ENCODE measurements around the gene NTPCR. TPM values are rescaled to one million over a fixed set of nuclear protein-coding genes. Genes with fewer than 3 reads are reported as not detected.

The NTPCR gene
- total RNA-seq, 1 donor from 2014 or later: 57.1 TPM

GRCh38 chr1:232987046-232987773, 36.8 kb downstream of the NTPCR start:
- no peak for TF ChIP-seq CTCF (IDR thresholded peaks at IDR 0.05; ENCODE audit: unreplicated experiment)
- no peak for DNase-seq (ENCODE audit: low spot score)
- Mint-ChIP-seq H3K36me3 (ENCODE audit: low read depth, unreplicated experiment) (peaks cover 18% of the 10 kb centered on the region), H3K27ac (ENCODE audit: unreplicated experiment) (no peak overlapping the region), H3K4me3 (ENCODE audit: unreplicated experiment) (no peak overlapping the region), H3K27me3 (ENCODE audit: unreplicated experiment) (peaks cover 6% of the 10 kb centered on the region), H3K4me1 (ENCODE audit: unreplicated experiment) (no peaks in the 10 kb centered on the region), H3K9me3 (ENCODE audit: unreplicated experiment) (no peaks in the 10 kb centered on the region)

GRCh38 chr1:232987774-232988140, 37.3 kb downstream of the NTPCR start:
- peaks cover 4% of the 10 kb centered on the region for H3K27me3 Mint-ChIP-seq (ENCODE audit: unreplicated experiment)
- no peak for TF ChIP-seq CTCF (IDR thresholded peaks at IDR 0.05; ENCODE audit: unreplicated experiment)
- peaks cover 23% of the 10 kb centered on the region for H3K36me3 Mint-ChIP-seq (ENCODE audit: low read depth, unreplicated experiment)
- H3K4me1 Mint-ChIP-seq (ENCODE audit: unreplicated experiment): no peaks in the 10 kb centered on the region
- no peak for DNase-seq (ENCODE audit: low spot score)
- H3K27ac Mint-ChIP-seq (ENCODE audit: unreplicated experiment): no peak overlapping the region
- H3K4me3 Mint-ChIP-seq (ENCODE audit: unreplicated experiment): no peak overlapping the region
- H3K9me3 Mint-ChIP-seq (ENCODE audit: unreplicated experiment): no peaks in the 10 kb centered on the region

- DNase-seq (ENCODE audit: low spot score): no peak
- Mint-ChIP-seq H3K4me3 (ENCODE audit: unreplicated experiment) (no peak overlapping the region), H3K27me3 (ENCODE audit: unreplicated experiment) (peaks cover 4% of the 10 kb centered on the region), H3K4me1 (ENCODE audit: unreplicated experiment) (no peaks in the 10 kb centered on the region), H3K9me3 (ENCODE audit: unreplicated experiment) (peaks cover 6% of the 10 kb centered on the region), H3K36me3 (ENCODE audit: low read depth, unreplicated experiment) (peaks cover 32% of the 10 kb centered on the region), H3K27ac (ENCODE audit: unreplicated experiment) (no peak overlapping the region)
- no peak for TF ChIP-seq CTCF (IDR thresholded peaks at IDR 0.05; ENCODE audit: unreplicated experiment)
These were observed 38.2 kb downstream of the NTPCR start for GRCh38 chr1:232988572-232989040.

GRCh38 chr1:232990176-232991128, 40.0 kb downstream of the NTPCR start:
- Mint-ChIP-seq H3K9me3 (ENCODE audit: unreplicated experiment) (peaks cover 14% of the 10 kb centered on the region), H3K36me3 (ENCODE audit: low read depth, unreplicated experiment) (peaks cover 38% of the 10 kb centered on the region), H3K4me3 (ENCODE audit: unreplicated experiment) (no peak overlapping the region), H3K4me1 (ENCODE audit: unreplicated experiment) (no peaks in the 10 kb centered on the region), H3K27ac (ENCODE audit: unreplicated experiment) (no peak overlapping the region), H3K27me3 (ENCODE audit: unreplicated experiment) (peaks cover 2% of the 10 kb centered on the region)
- no peak for DNase-seq (ENCODE audit: low spot score)
- no peak for TF ChIP-seq CTCF (IDR thresholded peaks at IDR 0.05; ENCODE audit: unreplicated experiment)

Data from endothelial cell (in vitro differentiated cells).